Coronary artery (tissue), 2 donors: ENCODE results near the gene PRF1.
"Not testable (repeated sequence)": the region's sequence is repeated elsewhere in the genome, so short reads cannot be mapped to it uniquely, and the experiment has no call there.

ENCODE experiments used
- DNase-seq: peaks from one replicate; pipeline ENCODE4 v3.0.0-alpha.2; 2017; ENCODE audit warnings: low spot score
- H3K27ac ChIP-seq, 2 donors: fragments of 200-600 bp; sonication (generic); one replicate each; pipeline ENCODE4 v1.5.1; 2016 to 2019
- H3K4me3 ChIP-seq: fragments of 200-600 bp; sonication (generic); 2 replicates; pipeline ENCODE4 v1.5.1; 2016; ENCODE audit warnings: mild to moderate bottlenecking, moderate library complexity
- CTCF ChIP-seq: fragments of 200-600 bp; sonication (generic); IDR thresholded peaks from one replicate; pipeline ENCODE4 v1.5.1; 2019; ENCODE audit warnings: antibody characterized with exemption

Gene PRF1

GRCh38 chr10:70615211-70615610 is 12.7 kb upstream of the PRF1 start:
- H3K27ac ChIP-seq: no peak overlapping the region
- DNase-seq: no peak
- no peak for TF ChIP-seq CTCF
- H3K4me3 ChIP-seq: no peak overlapping the region

GRCh38 chr10:70614364-70614763 is 11.8 kb upstream of the PRF1 start:
- H3K27ac ChIP-seq, H3K4me3 ChIP-seq, DNase-seq: not testable (repeated sequence)

- no peak for TF ChIP-seq CTCF
- no peak for DNase-seq
- Histone ChIP-seq H3K4me3 (no peak overlapping the region), H3K27ac (no peak overlapping the region)
These were observed 11.4 kb upstream of the PRF1 start for GRCh38 chr10:70613941-70614340.

GRCh38 chr10:70607936-70608335 is 5.4 kb upstream of the PRF1 start:
- no peak for TF ChIP-seq CTCF
- DNase-seq: no peak
- H3K4me3 ChIP-seq: no peak overlapping the region
- H3K27ac ChIP-seq: no peak overlapping the region

GRCh38 chr10:70605161-70605560 is 2.6 kb upstream of the PRF1 start:
- Histone ChIP-seq H3K27ac (no peak overlapping the region), H3K4me3 (no peak overlapping the region)
- TF ChIP-seq CTCF: no peak
- DNase-seq: no peak

GRCh38 chr10:70604106-70604505 is 1.6 kb upstream of the PRF1 start:
- no peak for TF ChIP-seq CTCF
- DNase-seq: no peak
- no peak overlapping the region for H3K27ac ChIP-seq
- H3K4me3 ChIP-seq: no peak overlapping the region

GRCh38 chr10:70603449-70603801 is 884 bp upstream of the PRF1 start:
- Histone ChIP-seq H3K27ac (no peak overlapping the region), H3K4me3 (no peak overlapping the region)
- no peak for DNase-seq
- TF ChIP-seq CTCF: no peak

- no peak overlapping the region for H3K27ac ChIP-seq
- no peak for DNase-seq
- no peak overlapping the region for H3K4me3 ChIP-seq
- TF ChIP-seq CTCF: no peak
These were observed 795 bp downstream of the PRF1 start for GRCh38 chr10:70601746-70602145.
